OCI-LY3 (cell line): ENCODE measurements around the gene RUBCN.

Experiments
- H2AFZ ChIP-seq: fragments of 200-600, 300-600 bp; shearing (Covaris generic); 2 replicates; pipeline ENCODE4 v1.6.0; 2014; ENCODE audit warnings: antibody characterized with exemption, low read depth, low read length
- H3K27ac ChIP-seq: fragments of 200-600, 300-600 bp; sonication (generic); 2 replicates; pipeline ENCODE4 v1.5.1; 2014; ENCODE audit warnings: mild to moderate bottlenecking, low read length, moderate library complexity, mixed read lengths
- H3K27me3 ChIP-seq: fragments of 200-600, 300-600 bp; sonication (generic); 2 replicates; pipeline ENCODE4 v1.6.1; 2014; ENCODE audit warnings: low read depth, low read length, mixed read lengths
- H3K36me3 ChIP-seq: fragments of 200-600, 300-600 bp; sonication (generic); replicated peaks from 2 replicates; pipeline ENCODE3; 2014; ENCODE audit warnings: low read depth, low read length, mixed read lengths
- H3K4me1 ChIP-seq: fragments of 300-600, 200-600 bp; sonication (generic); 2 replicates; pipeline ENCODE4 v1.6.1; 2014; ENCODE audit warnings: low read length, mixed read lengths
- H3K4me2 ChIP-seq: fragments of 200-600, 300-600 bp; sonication (generic); 2 replicates; pipeline ENCODE4 v1.6.1; 2014; ENCODE audit warnings: low read length, mixed read lengths
- H3K4me3 ChIP-seq: fragments of 300-600, 200-600 bp; sonication (generic); 2 replicates; pipeline ENCODE4 v1.5.1; 2014; ENCODE audit warnings: antibody characterized with exemption, mild to moderate bottlenecking, low read length, moderate library complexity
- H3K79me2 ChIP-seq: fragments of 300-600, 200-600 bp; shearing (Covaris generic); 2 replicates; pipeline ENCODE4 v1.6.1; 2014; ENCODE audit warnings: mild to moderate bottlenecking, low read length, mixed read lengths
- H3K9ac ChIP-seq: fragments of 300-600, 200-600 bp; shearing (Covaris generic); 2 replicates; pipeline ENCODE4 v1.6.0; 2014; ENCODE audit warnings: mild to moderate bottlenecking, low read length, moderate library complexity
- H3K9me3 ChIP-seq: fragments of 200-600, 300-600 bp; shearing (Covaris generic); 2 replicates; pipeline ENCODE4 v1.6.1; 2014; ENCODE audit warnings: low read length, mixed read lengths; ENCODE audit not compliant: insufficient read depth
- H4K20me1 ChIP-seq: fragments of 200-600, 300-600 bp; sonication (generic); 2 replicates; pipeline ENCODE4 v1.6.1; 2016; ENCODE audit warnings: low read length, mixed read lengths; ENCODE audit not compliant: insufficient read depth
- EZH2phosphoT487 ChIP-seq: fragments of 200-600 bp; shearing (Covaris generic); IDR thresholded peaks from 2 replicates; pipeline ENCODE4 v1.6.1; 2018; ENCODE audit warnings: antibody characterized with exemption, mixed run types, low read depth
- TF ChIP-seq, protein P1 (sequence below): fragments of 200-600, 300-600 bp; sonication (generic); IDR thresholded peaks from 2 replicates; pipeline ENCODE4 v1.5.1; 2014; ENCODE audit warnings: antibody characterized with exemption, low read length, low read depth

RUBCN gene

DNA sequence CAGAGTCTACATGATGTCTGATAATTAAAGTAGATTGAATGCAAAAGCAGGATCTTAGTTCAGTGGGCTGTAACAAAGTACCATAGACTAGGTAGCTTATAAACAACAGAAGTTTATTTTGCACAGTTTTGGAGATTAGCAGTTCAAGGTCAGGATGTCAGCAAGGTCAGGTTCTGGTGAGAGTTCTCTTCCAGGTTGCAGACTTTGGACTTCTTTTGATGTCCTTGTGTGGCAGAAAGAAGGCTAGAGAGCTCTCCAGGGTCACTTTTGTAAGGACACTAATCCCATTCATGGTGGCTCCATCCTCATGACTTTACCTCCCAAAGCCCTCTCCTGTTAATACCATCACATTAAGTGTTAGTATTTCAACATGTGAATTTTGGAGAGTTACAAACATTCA is 25.1 kb upstream of the RUBCN start:
- Histone ChIP-seq H3K4me3 (no peak overlapping the region), H3K4me2 (no peak overlapping the region), H2AFZ (no peak overlapping the region), H3K9ac (no peak overlapping the region), H3K79me2 (no peaks in the 10 kb centered on the region), H3K36me3 (peaks cover 23% of the 10 kb centered on the region), H3K9me3 (no peaks in the 10 kb centered on the region), H3K4me1 (no peaks in the 10 kb centered on the region), H4K20me1 (no peaks in the 10 kb centered on the region), H3K27ac (no peak overlapping the region), H3K27me3 (no peaks in the 10 kb centered on the region)
- TF ChIP-seq, protein P1, sequence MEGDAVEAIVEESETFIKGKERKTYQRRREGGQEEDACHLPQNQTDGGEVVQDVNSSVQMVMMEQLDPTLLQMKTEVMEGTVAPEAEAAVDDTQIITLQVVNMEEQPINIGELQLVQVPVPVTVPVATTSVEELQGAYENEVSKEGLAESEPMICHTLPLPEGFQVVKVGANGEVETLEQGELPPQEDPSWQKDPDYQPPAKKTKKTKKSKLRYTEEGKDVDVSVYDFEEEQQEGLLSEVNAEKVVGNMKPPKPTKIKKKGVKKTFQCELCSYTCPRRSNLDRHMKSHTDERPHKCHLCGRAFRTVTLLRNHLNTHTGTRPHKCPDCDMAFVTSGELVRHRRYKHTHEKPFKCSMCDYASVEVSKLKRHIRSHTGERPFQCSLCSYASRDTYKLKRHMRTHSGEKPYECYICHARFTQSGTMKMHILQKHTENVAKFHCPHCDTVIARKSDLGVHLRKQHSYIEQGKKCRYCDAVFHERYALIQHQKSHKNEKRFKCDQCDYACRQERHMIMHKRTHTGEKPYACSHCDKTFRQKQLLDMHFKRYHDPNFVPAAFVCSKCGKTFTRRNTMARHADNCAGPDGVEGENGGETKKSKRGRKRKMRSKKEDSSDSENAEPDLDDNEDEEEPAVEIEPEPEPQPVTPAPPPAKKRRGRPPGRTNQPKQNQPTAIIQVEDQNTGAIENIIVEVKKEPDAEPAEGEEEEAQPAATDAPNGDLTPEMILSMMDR = no peak
- TF ChIP-seq EZH2phosphoT487 = no peak

DNA sequence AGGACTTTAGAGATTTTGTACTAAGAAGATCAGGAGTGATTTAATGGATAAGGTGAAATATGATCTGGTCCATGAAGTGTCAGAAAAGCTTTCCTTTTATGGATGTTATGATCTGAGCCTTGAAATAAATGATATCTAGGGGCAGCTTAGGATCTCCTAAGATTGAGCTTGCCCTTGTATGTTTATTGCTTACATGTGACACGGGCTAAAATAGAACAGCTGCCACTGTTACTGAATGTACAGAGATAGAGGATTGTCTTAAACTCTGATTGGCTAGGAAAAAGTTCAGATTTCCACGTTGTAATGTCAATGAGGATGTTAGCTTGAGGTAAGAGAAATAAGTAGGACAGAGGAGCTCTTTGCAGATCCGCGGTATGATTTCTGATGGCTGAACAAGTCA is 21.8 kb upstream of the RUBCN start:
- peaks cover 26% of the 10 kb centered on the region for H3K79me2 ChIP-seq
- H3K4me2 ChIP-seq = no peak overlapping the region

DNA sequence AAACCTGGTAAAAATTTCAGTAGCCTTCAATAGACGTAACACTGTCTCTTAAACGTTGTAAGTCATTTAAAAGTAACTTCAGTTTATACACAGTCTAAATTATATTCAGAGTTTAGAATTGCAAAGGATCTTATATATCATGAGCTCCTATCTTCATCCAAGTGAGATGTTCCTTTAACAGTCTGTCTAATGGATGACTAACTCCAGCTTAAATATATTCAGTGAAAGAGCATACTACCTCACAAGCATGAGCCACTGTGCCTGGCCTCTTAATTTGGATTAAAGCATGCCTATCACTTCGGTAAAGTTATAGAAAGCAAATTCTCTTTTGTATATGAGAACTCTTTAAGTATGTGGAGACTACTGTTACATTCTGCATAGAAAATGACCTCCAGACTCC is 20.0 kb upstream of the RUBCN start:
- TF ChIP-seq EZH2phosphoT487 = no peak
- TF ChIP-seq, protein P1 = no peak
- no peaks in the 10 kb centered on the region for H3K27me3 ChIP-seq
- no peak overlapping the region for H2AFZ ChIP-seq
- peaks cover 5% of the 10 kb centered on the region for H3K4me1 ChIP-seq
- H3K27ac ChIP-seq = no peak overlapping the region
- H3K4me3 ChIP-seq = no peak overlapping the region
- H3K9me3 ChIP-seq = no peaks in the 10 kb centered on the region
- no peak overlapping the region for H3K9ac ChIP-seq
- no peak overlapping the region for H3K4me2 ChIP-seq
- H4K20me1 ChIP-seq = peaks cover 22% of the 10 kb centered on the region
- peaks cover 44% of the 10 kb centered on the region for H3K79me2 ChIP-seq
- H3K36me3 ChIP-seq = peaks cover 13% of the 10 kb centered on the region

More for the DNA sequence above, 21.8 kb upstream of the RUBCN start:
- TF ChIP-seq EZH2phosphoT487 = no peak
- TF ChIP-seq, protein P1 = no peak
- no peaks in the 10 kb centered on the region for H3K9me3 ChIP-seq
- no peak overlapping the region for H3K4me3 ChIP-seq
- peaks cover 19% of the 10 kb centered on the region for H3K36me3 ChIP-seq
- H3K4me1 ChIP-seq = no peaks in the 10 kb centered on the region
- H4K20me1 ChIP-seq = 0 out of 2 replicates have a peak, but pooled peaks cover 7% of the 10 kb centered on the region
- H3K27me3 ChIP-seq = no peaks in the 10 kb centered on the region
- no peak overlapping the region for H2AFZ ChIP-seq
- H3K9ac ChIP-seq = no peak overlapping the region
- H3K27ac ChIP-seq = no peak overlapping the region

DNA sequence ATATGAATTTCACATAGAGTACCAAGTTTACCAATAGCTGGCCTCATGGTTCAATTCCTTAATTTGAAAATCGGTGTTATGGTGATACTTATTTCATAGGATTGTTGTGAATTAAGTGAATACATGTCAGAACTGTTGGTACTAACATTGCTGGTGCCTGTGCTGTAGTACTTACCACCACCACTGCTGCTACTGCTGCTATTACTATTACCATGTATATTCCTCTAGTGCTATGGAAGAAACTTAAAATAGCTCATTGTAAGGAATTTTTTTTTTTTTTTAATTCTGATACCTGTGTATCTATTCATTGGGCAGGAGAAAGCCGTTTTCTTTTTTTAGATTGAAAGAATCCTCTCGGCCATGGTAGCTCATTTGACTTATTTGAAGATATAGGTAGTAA is 16.6 kb upstream of the RUBCN start:
- Histone ChIP-seq H2AFZ (no peak overlapping the region), H3K27ac (no peak overlapping the region), H3K4me3 (no peak overlapping the region), H3K9me3 (no peaks in the 10 kb centered on the region), H3K9ac (no peak overlapping the region), H3K4me1 (peaks cover 12% of the 10 kb centered on the region), H3K27me3 (no peaks in the 10 kb centered on the region), H3K36me3 (peaks cover 8% of the 10 kb centered on the region), H3K79me2 (peaks cover 56% of the 10 kb centered on the region), H3K4me2 (no peak overlapping the region), H4K20me1 (peaks cover 30% of the 10 kb centered on the region)
- TF ChIP-seq EZH2phosphoT487 = no peak
- TF ChIP-seq, protein P1 = no peak
